OCI-LY7 (cell line): ENCODE results near the gene ZMAT5.
A peak's percentile ranks its signal among the peaks of the same experiment; 100 is the strongest.

Experiments used
- EZH2phosphoT487 ChIP-seq: fragments of 200-600 bp; sonication (generic); IDR thresholded peaks from 2 replicates; pipeline ENCODE4 v1.6.1; 2018; ENCODE audit warnings: low read depth, borderline replicate concordance, mild to moderate bottlenecking, mixed run types, antibody characterized with exemption, low read length, moderate library complexity, mixed read lengths
- TF ChIP-seq, protein P1 (sequence below): fragments of 200-600 bp; sonication (generic); conservative IDR thresholded peaks from 2 replicates; pipeline ENCODE4 v1.5.1; 2014; ENCODE audit warnings: mild to moderate bottlenecking, antibody characterized with exemption, low read length, moderate library complexity, mixed read lengths

DNA sequence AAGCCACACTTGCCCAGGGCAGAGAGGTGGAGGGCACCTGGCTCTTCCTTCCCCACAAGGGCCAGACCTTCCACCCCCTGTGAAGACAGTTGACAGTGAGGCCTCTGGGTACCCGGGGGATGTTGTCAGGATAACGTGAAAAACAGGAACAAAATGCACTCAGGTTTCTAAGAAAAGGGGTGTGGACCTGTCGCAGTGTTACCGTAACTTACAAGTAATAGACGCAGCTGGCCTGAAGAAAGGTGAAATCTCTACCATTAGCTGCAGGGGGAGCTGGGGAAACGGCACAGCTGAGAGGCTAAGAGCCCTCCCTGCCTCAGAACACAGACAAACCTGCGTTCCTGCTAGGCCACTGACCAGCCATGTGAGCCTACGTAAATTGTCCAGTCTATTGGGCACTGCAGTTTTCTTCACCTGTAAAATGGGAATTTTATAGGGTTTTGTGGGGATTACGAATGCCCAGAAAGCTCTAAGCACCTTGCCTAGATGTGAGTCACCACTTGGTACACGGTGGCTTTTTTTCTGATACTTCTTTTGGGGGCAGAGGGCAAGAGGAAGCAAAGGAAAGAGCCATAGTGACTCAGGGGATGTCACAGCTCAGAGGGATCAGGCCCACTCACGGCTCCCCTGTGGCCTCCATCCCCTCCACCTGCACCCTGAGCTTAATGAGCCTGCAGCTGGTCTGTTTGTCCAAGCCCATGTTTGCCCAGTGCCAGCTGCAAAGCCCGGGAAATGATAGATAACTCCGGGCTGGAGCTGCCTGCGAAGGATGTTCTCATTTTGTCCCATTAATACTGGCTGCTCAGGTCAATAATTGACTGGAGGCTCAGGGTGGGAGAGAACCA is 65.4 kb downstream of the ZMAT5 start:
- TF ChIP-seq, protein P1, sequence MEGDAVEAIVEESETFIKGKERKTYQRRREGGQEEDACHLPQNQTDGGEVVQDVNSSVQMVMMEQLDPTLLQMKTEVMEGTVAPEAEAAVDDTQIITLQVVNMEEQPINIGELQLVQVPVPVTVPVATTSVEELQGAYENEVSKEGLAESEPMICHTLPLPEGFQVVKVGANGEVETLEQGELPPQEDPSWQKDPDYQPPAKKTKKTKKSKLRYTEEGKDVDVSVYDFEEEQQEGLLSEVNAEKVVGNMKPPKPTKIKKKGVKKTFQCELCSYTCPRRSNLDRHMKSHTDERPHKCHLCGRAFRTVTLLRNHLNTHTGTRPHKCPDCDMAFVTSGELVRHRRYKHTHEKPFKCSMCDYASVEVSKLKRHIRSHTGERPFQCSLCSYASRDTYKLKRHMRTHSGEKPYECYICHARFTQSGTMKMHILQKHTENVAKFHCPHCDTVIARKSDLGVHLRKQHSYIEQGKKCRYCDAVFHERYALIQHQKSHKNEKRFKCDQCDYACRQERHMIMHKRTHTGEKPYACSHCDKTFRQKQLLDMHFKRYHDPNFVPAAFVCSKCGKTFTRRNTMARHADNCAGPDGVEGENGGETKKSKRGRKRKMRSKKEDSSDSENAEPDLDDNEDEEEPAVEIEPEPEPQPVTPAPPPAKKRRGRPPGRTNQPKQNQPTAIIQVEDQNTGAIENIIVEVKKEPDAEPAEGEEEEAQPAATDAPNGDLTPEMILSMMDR, result peak; percentile 65
- TF ChIP-seq EZH2phosphoT487, result no peak
